Skeletal muscle satellite cell (primary cell): ENCODE measurements around the gene FDX2.

Source experiments
- H3K27me3 ChIP-seq: 2 replicates; pipeline ENCODE4 v1.7.0; 2013; ENCODE audit warnings: low read length; ENCODE audit not compliant: control insufficient read depth, insufficient read depth
- H3K36me3 ChIP-seq: 2 replicates; pipeline ENCODE4 v1.7.0; 2013; ENCODE audit warnings: mild to moderate bottlenecking, control low read depth, low read length; ENCODE audit not compliant: insufficient read depth
- H3K4me1 ChIP-seq: 2 replicates; pipeline ENCODE4 v1.7.0; 2013; ENCODE audit warnings: low read length; ENCODE audit not compliant: control insufficient read depth, insufficient read depth
- H3K4me2 ChIP-seq: 2 replicates; pipeline ENCODE4 v1.7.0; 2013; ENCODE audit warnings: mild to moderate bottlenecking, low read length
- H3K4me3 ChIP-seq: 2 replicates; pipeline ENCODE4 v1.7.0; 2013; ENCODE audit warnings: low read length
- H3K9ac ChIP-seq: 2 replicates; pipeline ENCODE4 v1.7.0; 2013; ENCODE audit warnings: mild to moderate bottlenecking, low read depth, low read length, moderate library complexity
- H3K9me3 ChIP-seq: replicated peaks from 2 replicates; pipeline ENCODE4 v1.7.0; 2013; ENCODE audit warnings: mild to moderate bottlenecking, control low read depth, low read length

Gene FDX2

DNA sequence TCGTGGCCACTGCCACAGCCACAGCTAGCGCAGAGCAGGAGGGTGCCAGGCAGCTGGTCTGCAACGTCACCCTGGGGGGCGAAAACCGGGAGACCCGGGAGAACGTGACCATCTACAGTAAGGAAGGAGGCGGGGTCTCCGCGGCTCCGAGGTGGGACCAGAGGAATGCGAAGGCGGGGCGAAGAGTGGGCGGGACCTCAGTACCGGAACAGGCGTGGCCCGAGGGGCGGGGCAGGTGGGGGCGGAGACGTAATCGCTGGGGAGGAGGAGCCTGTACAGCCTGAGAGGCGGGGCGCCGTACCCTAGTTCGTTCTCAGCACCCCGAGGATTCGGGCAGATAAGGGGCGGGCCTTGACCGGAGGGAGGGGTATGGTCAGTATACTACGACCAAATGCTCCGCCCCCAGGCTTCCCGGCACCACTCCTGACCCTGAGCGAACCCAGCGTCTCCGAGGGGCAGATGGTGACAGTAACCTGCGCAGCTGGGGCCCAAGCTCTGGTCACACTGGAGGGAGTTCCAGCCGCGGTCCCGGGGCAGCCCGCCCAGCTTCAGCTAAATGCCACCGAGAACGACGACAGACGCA, 23.5 kb downstream of the FDX2 start:
- peaks cover 52% of the 10 kb centered on the region for H3K4me1 ChIP-seq
- H3K9me3 ChIP-seq = no peaks in the 10 kb centered on the region
- H3K4me3 ChIP-seq = peak overlapping the region; percentile 68

GRCh38 chr19:10291554-10292205, 24.1 kb downstream of the FDX2 start:
- H3K36me3 ChIP-seq = no peaks in the 10 kb centered on the region
- H3K9me3 ChIP-seq = no peaks in the 10 kb centered on the region
- H3K4me1 ChIP-seq = peaks cover 52% of the 10 kb centered on the region
- H3K4me3 ChIP-seq = peak overlapping the region; percentile 68
- H3K9ac ChIP-seq = peak overlapping the region; percentile 11
- peak overlapping the region; percentile 93 for H3K4me2 ChIP-seq
- peaks cover 92% of the 10 kb centered on the region for H3K27me3 ChIP-seq

More for the DNA sequence above, 23.5 kb downstream of the FDX2 start:
- H3K36me3 ChIP-seq = no peaks in the 10 kb centered on the region
- H3K4me2 ChIP-seq = peak overlapping the region; percentile 93
- H3K9ac ChIP-seq = no peak overlapping the region
- peaks cover 92% of the 10 kb centered on the region for H3K27me3 ChIP-seq

DNA sequence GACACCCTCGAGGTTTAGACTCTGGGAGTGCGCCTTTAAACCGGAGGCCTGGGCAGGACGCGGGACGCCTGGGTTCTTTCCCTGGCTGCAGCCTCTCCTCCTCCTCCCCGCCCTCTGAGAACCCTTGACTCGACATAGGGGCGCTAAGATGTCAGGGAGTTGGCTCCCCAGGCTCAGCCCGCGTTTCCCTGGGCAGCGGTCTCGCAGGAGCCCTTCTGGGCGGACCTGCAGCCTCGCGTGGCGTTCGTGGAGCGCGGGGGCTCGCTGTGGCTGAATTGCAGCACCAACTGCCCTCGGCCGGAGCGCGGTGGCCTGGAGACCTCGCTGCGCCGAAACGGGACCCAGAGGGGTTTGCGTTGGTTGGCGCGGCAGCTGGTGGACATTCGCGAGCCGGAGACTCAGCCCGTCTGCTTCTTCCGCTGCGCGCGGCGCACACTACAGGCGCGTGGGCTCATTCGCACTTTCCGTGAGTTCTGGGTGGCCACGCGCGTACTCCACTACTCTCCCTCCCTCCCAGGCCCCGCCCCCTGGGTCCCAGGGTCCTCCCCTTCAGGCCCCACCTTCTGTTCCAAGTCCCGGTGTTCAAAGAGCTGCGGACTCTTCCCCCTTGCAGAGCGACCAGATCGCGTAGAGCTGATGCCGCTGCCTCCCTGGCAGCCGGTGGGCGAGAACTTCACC, 24.8 kb downstream of the FDX2 start:
- peak overlapping the region; percentile 11 for H3K9ac ChIP-seq
- H3K4me1 ChIP-seq = peaks cover 49% of the 10 kb centered on the region

GRCh38 chr19:10290357-10290875, 25.4 kb downstream of the FDX2 start:
- Histone ChIP-seq H3K9ac (no peak overlapping the region), H3K36me3 (no peaks in the 10 kb centered on the region), H3K4me2 (peak overlapping the region; percentile 93), H3K4me1 (peaks cover 43% of the 10 kb centered on the region), H3K4me3 (peak overlapping the region; percentile 68), H3K9me3 (no peaks in the 10 kb centered on the region), H3K27me3 (peaks cover 80% of the 10 kb centered on the region)

More for the DNA sequence above, 24.8 kb downstream of the FDX2 start:
- H3K4me2 ChIP-seq = peak overlapping the region; percentile 93
- no peaks in the 10 kb centered on the region for H3K36me3 ChIP-seq
- peak overlapping the region; percentile 68 for H3K4me3 ChIP-seq
- peaks cover 86% of the 10 kb centered on the region for H3K27me3 ChIP-seq
- no peaks in the 10 kb centered on the region for H3K9me3 ChIP-seq

DNA sequence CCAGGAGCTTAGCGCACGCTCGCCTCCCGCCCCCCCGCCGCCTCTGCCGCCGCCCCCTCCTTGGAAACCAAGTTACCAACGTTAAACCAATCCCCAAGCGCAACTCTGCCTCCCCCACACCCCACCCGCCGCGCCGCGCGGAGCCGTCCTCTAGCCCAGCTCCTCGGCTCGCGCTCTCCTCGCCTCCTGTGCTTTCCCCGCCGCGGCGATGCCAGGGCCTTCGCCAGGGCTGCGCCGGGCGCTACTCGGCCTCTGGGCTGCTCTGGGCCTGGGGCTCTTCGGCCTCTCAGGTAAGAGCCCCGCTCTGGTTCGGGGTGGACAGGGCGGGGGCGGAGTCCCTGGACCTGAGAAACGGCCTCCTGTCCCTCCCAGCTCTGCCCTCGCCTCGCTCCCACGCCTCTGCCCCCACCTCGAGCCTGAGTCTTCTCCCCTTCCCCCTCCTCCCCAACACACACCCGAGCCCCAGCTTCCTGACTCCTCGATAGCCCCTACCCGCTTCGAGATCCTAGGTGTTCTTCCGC, 25.9 kb downstream of the FDX2 start, which contains the start of gene ICAM5:
TSS of gene ICAM5 (plus strand) at position 117 of the 521 bp plus-strand sequence. CDS start at position 209, 92 bp downstream.
- Histone ChIP-seq H3K36me3 (no peaks in the 10 kb centered on the region), H3K4me2 (peak within 1 kb of the TSS; percentile 93), H3K4me3 (peak within 1 kb of the TSS; percentile 68), H3K27me3 (peaks cover 74% of the 10 kb centered on the region), H3K4me1 (peaks cover 39% of the 10 kb centered on the region), H3K9ac (no peak within 1 kb of the TSS), H3K9me3 (no peaks in the 10 kb centered on the region)

DNA sequence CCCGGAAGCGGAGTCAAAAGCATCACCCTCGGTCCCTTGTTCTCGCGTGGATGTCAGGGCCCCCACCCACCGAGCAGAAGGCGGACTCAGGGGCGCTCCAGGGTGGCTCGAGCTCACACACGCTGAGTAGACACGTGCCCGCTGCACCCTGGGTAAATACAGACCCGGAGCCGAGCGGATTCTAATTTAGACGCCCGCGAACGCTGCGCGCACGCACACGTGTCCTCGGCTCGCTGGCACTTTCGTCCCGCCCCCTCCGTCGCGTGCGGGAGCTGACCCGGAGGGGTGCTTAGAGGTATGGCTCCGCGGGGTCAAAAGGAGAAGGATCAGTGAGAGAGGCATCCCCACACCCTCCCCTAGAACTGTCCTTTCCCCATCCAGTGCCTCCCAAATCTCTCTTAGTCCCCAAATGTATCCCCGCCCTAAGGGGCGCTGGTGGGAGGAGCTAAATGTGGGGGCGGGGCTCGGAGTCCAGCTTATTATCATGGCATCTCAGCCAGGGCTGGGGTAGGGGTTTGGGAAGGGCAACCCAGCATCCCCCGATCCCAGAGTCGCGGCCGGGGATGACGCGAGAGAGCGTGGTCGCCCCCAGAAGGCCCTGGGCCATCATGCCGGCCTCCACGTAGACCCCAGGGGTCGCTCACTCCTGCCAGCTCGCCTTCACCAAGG, 26.5 kb downstream of the FDX2 start:
- Histone ChIP-seq H3K27me3 (peaks cover 70% of the 10 kb centered on the region), H3K4me1 (peaks cover 39% of the 10 kb centered on the region), H3K4me2 (peak overlapping the region; percentile 93), H3K9me3 (no peaks in the 10 kb centered on the region), H3K4me3 (peak overlapping the region; percentile 36), H3K36me3 (no peaks in the 10 kb centered on the region), H3K9ac (no peak overlapping the region)

DNA sequence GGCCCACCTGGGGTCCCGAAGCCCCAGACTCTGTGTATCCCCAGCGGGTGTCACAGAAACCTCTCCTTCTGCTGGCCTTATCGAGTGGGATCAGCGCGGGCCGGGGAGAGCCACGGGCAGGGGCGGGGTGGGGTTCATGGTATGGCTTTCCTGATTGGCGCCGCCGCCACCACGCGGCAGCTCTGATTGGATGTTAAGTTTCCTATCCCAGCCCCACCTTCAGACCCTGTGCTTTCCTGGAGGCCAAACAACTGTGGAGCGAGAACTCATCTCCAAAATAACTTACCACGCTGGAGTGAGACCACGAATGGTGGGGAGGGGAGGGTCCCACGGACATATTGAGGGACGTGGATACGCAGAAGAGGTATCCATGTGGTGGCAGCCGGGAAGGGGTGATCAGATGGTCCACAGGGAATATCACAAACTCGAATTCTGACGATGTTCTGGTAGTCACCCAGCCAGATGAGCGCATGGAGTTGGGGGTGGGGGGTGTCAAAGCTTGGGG, 27.1 kb downstream of the FDX2 start:
- H3K4me2 ChIP-seq = peak overlapping the region; percentile 93
- no peaks in the 10 kb centered on the region for H3K9me3 ChIP-seq
- no peak overlapping the region for H3K9ac ChIP-seq
- peaks cover 64% of the 10 kb centered on the region for H3K27me3 ChIP-seq
- peaks cover 39% of the 10 kb centered on the region for H3K4me1 ChIP-seq
- peak overlapping the region; percentile 36 for H3K4me3 ChIP-seq
- no peaks in the 10 kb centered on the region for H3K36me3 ChIP-seq

GRCh38 chr19:10286803-10287737, 28.7 kb downstream of the FDX2 start, which contains the start of gene ICAM4:
Gene ICAM4 (plus strand): TSS chr19:10286955. CDS start chr19:10287013, 58 bp downstream.
- H3K36me3 ChIP-seq = no peaks in the 10 kb centered on the region
- no peak within 1 kb of the TSS for H3K4me3 ChIP-seq
- H3K9ac ChIP-seq = no peak within 1 kb of the TSS
- no peaks in the 10 kb centered on the region for H3K9me3 ChIP-seq
- H3K4me2 ChIP-seq = no peak within 1 kb of the TSS
- H3K4me1 ChIP-seq = peaks cover 33% of the 10 kb centered on the region
- peaks cover 47% of the 10 kb centered on the region for H3K27me3 ChIP-seq

DNA sequence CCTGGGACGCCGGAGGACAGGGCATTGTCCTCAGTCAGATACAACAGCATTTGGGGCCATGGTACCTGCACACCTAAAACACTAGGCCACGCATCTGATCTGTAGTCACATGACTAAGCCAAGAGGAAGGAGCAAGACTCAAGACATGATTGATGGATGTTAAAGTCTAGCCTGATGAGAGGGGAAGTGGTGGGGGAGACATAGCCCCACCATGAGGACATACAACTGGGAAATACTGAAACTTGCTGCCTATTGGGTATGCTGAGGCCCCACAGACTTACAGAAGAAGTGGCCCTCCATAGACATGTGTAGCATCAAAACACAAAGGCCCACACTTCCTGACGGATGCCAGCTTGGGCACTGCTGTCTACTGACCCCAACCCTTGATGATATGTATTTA, 30.4 kb downstream of the FDX2 start:
- H3K9ac ChIP-seq = no peak overlapping the region
- H3K4me2 ChIP-seq = no peak overlapping the region
- peaks cover 17% of the 10 kb centered on the region for H3K4me1 ChIP-seq
- H3K9me3 ChIP-seq = no peaks in the 10 kb centered on the region
- H3K36me3 ChIP-seq = no peaks in the 10 kb centered on the region
- H3K4me3 ChIP-seq = no peak overlapping the region
- H3K27me3 ChIP-seq = peaks cover 30% of the 10 kb centered on the region

GRCh38 chr19:10284960-10285278, 30.9 kb downstream of the FDX2 start:
- Histone ChIP-seq H3K9ac (no peak overlapping the region), H3K36me3 (no peaks in the 10 kb centered on the region), H3K27me3 (peaks cover 26% of the 10 kb centered on the region), H3K4me3 (no peak overlapping the region), H3K9me3 (no peaks in the 10 kb centered on the region), H3K4me1 (peaks cover 12% of the 10 kb centered on the region), H3K4me2 (no peak overlapping the region)
